OCI-M2 (cell line): ENCODE measurements around the gene PSMD10.
A peak's percentile ranks its signal among the peaks of the same experiment; 100 is the strongest.

Source experiments
- DNase-seq: peaks from one replicate; lab custom pipeline; 2025; ENCODE audit not compliant: unreplicated experiment; lab: John Stamatoyannopoulos, UW

PSMD10 gene, protein sequence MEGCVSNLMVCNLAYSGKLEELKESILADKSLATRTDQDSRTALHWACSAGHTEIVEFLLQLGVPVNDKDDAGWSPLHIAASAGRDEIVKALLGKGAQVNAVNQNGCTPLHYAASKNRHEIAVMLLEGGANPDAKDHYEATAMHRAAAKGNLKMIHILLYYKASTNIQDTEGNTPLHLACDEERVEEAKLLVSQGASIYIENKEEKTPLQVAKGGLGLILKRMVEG

DNA sequence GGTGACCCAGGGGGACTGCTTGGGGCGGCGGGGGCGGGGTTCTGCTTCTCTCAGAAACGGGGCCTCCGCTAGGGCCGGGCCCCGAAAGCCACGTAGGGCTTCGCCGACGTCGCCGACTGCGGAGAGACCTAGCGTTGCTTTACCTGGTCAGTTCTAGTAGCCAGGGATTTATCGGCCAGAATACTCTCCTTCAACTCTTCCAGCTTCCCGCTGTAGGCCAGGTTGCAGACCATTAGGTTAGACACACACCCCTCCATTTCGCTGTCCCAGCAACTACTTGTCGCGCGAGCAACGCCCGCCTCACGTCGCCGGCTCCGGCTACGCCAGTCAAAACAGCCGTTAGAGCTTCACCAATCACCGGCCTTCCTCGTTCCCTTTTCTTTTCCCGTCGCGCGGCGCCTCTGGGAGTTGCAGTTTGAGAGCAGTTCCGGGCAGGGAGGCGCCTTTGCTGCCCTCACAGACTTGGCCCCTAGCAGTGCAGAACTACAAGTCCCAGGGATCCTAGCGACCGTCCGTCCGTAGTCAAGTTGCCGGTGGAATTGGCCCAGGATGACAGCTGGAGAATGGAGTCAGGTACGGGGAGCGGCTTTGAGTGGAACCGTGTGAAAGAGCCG lies at the start of gene PSMD10, which contains the start of gene ATG4A:
Gene PSMD10, minus strand, starts transcription at position 279 of the 614 bp plus-strand sequence. Its CDS starts 22 bp downstream, at position 257.
Gene ATG4A, plus strand, starts transcription at position 515 of the 614 bp plus-strand sequence. Its CDS starts 49 bp downstream, at position 564.
- DNase-seq = peak; percentile 4

DNA sequence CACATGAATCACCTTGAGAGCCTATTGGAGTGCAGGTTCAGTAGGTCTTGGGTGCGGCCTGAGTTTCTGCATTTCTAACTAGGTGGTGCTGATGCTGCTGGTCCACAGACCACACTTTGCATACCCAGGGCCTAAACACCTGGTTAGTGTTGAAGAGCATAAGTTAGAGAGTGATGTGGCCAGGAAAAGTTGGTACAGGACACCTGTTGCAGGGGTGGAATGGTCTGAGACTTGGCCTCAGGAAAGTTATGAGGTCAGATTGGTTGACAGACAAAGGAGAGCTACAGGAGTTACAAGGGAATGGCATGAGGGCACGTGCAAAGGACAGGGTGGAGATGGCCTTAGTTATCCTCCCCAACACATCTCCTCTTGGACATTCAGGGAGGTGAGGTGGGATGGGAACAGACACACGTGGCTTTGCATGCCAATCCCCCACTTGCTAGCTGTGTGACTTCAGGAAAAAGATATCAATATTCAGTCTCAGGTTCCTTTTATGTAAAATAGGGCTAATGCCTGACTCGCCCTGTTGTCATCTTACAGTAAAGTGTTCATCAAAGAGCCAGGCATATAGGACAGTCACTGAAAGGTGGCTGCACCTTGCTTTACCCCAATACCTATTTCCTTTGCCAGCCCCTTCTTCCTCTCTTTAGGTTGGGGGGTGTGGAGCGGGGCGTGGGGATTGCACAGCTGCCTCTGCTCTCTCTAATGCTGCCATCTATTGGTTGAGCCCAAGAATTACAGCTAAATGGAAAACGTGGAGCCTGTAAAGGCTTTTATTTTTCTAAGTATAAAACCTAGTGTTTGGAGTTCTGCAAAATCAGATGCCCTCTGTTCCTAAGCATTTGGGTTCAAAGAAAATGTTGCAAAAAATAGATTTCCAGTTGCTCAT lies 47.7 kb upstream of the PSMD10 start:
- no peak for DNase-seq

DNA sequence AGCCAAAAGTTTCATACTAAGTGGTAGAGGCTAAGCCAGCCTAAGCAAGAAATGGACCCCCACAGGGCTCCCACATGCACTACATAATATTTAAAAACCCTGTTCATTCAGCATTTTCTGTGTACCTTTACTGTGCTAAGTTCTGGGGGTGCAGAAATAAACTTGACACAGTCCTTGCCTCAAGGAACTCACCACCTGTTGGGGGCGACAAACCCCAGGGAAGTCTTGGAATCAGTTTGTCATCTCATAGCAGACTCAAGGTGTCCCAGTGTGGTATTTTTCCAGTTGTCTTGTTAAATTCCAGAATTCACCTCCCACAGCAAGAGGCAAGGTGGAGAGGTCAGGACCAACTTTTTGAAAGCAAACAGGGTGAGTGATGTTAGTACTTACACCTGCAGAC lies 43.4 kb upstream of the PSMD10 start:
- no peak for DNase-seq

DNA sequence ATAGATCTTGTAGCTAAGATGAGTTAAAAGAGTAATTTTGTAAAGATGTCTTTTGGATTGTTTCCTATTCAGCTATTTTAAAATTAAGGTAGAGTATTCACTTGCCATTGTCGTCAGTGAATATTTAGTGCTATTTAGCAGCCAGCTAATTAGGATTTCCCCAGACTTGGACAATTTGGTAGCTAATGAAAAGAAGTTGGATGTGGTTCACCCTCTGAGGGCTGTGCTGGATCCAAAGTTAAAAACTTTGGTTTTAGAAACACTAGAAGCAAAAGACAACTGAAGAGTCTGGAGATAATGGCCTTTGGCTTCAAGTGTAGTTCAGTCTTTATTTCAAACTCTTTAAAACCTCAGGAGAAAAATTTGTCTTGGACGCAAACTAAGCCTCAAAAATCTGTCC lies 41.5 kb upstream of the PSMD10 start:
- DNase-seq = no peak

DNA sequence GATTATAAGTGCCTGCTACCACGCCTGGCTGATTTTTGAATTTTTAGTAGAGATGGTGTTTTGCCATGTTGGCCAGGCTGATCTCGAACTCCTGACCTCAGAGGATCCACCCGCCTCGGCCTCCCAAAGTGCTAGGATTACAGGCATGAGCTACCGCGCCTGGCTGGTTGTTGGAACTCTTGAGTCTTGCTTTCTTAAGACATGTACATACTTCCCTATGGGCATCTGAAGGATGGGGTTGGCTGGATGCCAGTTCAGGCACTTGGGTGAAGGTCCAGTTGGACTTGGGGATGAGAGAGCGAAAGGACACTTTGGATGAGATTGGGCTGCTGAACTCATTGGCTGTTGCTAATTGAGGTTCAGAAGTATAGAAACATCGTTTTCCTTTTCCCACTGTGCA lies 40.7 kb upstream of the PSMD10 start:
- DNase-seq = no peak

DNA sequence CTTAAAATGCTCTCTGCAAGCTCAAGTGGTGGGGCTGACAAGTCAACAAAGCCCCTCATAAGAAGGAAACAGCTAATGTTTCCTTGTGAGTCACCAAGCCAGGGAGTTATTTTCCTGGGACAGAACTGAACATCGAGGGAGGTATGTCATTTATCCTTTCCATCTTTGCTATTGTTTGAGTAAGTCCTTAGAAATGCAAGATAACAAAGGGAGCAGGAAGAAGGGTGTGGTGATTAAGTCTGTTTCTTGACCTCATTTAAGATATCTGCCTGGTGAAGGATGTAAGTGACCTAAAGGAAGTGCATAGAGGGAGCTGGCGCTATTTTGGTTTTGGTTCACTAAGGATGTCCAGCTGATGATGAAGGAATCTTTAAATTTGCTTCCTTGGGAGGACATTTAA lies 40.1 kb upstream of the PSMD10 start:
- no peak for DNase-seq

DNA sequence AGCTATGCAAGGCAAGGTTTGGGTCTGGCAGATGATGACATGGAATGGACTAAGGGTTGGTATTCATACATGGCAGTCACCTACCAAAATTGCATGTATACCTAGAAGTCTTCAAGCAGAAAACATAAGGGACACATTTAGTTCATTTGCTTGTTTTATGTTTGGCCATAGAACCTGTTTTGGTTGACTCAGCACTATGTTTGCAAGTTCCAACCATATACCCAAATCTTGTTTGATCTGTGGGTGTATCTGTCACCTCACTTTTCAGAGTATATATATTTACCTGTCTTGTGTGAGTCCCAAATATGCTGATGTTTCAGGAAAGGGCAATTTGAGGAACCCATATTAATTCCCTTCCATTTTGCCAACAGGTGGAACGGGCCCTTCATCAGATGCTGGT lies 39.5 kb upstream of the PSMD10 start:
- DNase-seq = no peak

DNA sequence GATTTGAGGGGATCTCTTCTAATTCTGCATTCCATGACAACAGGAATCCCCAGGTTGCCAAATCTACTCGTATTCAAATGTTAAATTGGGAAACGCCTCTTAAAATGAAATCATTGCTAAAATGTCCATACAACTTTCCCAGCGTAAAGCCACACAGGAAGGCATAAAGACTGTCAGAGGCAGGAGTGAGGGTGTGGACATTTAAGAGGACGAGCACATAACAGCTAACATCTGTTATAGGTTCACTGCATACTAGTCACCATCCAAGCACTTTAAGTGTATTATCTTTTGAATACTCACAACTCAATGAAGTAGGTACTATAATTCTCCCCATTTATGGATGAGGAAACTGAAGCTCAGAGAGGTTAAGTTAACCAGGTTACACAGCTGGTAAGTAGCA lies 35.8 kb upstream of the PSMD10 start:
- DNase-seq = no peak

DNA sequence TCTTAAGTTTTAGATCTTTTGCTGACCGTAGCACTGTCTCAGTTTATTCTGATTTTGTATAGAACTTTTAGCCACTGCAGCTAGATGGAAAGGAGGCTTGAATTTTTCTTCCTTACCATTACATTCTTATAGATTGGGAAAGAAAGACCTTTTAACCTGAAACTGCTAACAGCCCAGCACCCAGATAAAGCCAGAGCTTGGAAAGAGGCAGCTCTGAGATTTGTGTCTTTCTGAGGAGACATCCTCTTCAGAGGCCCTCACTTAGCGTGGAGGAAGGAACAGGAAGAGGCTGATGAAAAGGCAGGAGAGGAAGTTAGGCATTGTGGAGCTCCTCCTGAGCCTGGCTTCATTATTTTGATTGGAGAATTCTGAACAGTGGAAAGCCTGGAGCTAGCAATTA lies 35.3 kb upstream of the PSMD10 start:
- no peak for DNase-seq

GRCh38 chrX:108123591-108124366 lies 32.4 kb upstream of the PSMD10 start:
- DNase-seq = no peak

DNA sequence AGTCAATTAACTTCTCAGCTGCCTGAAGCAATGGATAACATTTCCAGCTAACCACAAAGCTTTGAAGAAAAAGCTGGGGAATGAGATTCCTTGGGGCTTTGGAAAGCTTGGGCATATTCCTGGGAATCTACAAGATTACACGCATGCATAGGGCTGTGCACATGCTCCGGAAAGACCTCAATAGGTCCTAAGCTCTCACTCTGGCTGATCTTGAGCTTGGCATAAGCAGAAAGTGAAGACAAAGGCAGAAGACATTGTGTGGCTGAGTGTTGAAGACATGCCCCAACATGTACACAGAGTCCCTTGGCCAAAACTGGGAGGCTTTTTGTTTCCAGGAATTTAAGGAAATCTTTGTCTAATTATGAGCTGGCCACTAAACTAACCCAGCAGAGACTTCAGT lies 31.4 kb upstream of the PSMD10 start:
- DNase-seq = no peak

DNA sequence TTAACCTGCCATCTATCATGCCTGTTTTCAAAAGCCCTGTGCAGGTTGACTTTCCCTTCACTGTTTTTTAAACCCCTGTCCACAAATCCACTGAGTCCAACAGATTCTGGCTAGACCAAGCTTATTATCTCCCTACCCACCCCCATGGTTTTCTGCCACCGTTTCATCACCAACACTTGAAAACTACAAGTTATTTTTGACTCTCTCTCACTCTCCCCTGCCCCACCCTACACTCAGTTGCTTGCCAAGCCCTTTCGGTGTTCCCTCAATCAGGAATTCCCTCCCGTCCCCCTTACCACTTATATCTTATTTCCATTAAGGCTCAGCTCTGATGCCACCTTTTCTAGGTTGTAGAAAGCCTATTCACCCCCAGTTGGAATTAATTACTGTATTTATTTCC lies 29.9 kb upstream of the PSMD10 start:
- DNase-seq = no peak

DNA sequence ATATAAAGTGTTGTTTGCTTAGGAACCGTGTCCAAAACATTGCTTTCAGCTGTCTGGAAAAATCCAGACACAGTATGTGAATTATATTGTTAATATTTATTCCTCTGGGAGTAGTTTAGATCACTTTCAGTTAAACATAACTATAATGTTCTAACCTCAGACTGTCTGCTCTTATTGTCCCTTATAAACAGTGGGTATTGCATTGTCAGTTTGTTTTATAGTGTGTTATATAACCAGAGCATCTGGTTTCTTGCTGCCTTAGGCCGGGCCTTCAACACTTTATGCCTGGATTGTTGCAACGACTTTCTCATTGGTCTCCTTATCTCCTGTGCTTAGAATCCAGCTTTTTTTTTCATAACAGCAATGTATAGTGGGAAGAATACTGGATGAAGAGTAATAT lies 26.6 kb upstream of the PSMD10 start:
- DNase-seq = no peak

DNA sequence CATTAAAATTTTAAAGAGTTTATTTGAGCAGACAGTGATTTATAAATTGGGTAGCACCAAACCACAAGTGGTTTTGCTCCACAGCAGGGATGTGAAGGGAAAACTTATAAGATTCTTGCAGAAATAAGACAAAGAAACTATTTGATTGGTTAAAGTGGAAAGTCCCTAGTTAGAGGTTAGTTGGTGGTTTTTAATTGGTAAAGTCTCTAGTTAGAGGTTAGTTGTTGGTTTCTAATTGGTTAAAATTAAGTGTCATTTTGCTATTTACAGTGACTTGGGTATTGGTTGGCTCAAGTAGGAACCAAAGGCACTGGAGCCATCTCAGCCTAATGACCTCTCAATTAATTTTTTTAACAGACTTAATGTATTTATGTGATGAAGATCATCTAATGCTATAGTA lies 23.2 kb upstream of the PSMD10 start:
- no peak for DNase-seq

- no peak for DNase-seq
These were observed 14.1 kb upstream of the PSMD10 start for GRCh38 chrX:108105473-108105872.

DNA sequence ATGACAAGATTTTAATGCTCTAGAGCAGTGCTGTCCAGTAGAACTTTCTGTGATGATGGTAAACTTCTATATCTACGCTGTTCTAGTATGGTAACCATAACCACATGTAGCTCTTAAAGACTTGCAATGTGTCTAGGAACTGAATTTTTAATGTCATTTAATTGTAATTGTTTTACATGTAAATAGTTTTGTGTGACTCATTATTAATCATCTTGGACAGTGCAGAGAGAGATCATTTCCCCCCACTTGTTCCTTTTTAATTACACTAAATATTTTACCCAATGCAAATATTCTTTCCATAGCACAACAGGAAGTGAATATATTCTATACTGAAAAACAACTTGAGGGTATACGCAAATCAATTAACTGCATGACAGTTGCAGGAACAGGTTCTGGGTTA lies 6.0 kb upstream of the PSMD10 start:
- no peak for DNase-seq

DNA sequence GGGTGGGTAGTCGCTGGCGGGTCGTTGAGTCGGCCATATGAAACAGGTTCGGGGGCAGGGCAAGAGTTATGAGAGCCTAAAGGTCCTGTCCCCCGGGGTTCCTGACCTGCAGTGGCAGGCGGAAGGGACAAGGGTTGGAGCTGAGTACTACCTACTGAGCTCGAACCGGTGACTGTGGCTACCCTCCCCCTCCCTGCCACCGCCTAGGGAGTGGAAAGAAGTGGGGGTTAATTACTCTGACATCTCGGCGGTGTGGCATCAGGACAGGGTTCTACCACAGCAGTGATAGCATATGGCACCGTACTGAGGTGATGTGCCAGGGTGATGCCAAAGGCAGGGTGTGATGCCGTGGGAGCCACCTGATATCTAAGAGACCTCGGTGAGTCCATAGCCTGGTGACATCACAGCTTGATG lies 543 bp upstream of the PSMD10 start:
- DNase-seq = no peak

GRCh38 chrX:108090491-108091263 lies 665 bp downstream of the PSMD10 start:
- no peak for DNase-seq

- DNase-seq = no peak
These were observed 2.8 kb downstream of the PSMD10 start for GRCh38 chrX:108088511-108088910.

DNA sequence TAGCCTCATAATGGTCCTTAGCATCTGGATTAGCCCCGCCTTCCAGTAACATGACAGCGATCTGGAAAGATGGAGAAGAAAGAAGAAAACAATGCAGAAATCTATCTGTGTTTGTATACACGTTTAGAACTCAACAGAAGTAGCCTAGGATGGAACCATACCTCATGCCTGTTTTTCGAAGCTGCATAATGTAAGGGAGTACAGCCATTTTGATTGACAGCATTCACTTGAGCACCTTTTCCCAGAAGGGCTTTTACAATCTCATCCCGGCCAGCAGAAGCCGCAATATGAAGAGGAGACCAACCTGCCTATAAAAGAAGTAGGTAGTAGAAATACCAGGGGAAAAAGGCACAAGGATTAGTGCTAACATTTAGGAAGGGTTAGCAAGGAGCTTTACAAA lies 3.5 kb downstream of the PSMD10 start:
- no peak for DNase-seq
